Adrenal gland (tissue), 12 donors: Measurements from ENCODE around the gene MARCHF2. TPM values are rescaled to one million over a fixed set of nuclear protein-coding genes. Genes with fewer than 3 reads are reported as not detected.
"Not testable (repeated sequence)": the region's sequence is repeated elsewhere in the genome, so short reads cannot be mapped to it uniquely, and the experiment has no call there.

Experiments
- DNase-seq, 7 donors: peaks; one replicate each; pipeline ENCODE4 v3.0.0-alpha.2; 2019 to 2020
- H3K27ac ChIP-seq, 5 donors: fragments of 200-600 bp; sonication (generic) in 4 of 5; 1 replicate in 3 of 5; 2 replicates in 2 of 5; pipeline versions ENCODE4 v1.5.1 to v1.8.0; 2016 to 2020; ENCODE audit warnings: mild to moderate bottlenecking in 1 of 5
- H3K27me3 ChIP-seq: fragments of 200-600 bp; 2 replicates; pipeline ENCODE4 v1.8.0; 2021
- H3K36me3 ChIP-seq, 2 donors: fragments of 200-600 bp; replicated peaks in 1 of 2; 1 replicate in 1 of 2; 2 replicates in 1 of 2; pipeline versions ENCODE4 v1.5.1 to v1.8.0; 2018 to 2022
- H3K4me1 ChIP-seq, 2 donors: fragments of 200-600 bp; replicated peaks in 1 of 2; 1 replicate in 1 of 2; 2 replicates in 1 of 2; pipeline versions ENCODE4 v1.5.1 to v1.8.0; 2018 to 2021
- H3K4me3 ChIP-seq, 4 donors: fragments of 200-600 bp; sonication (generic) in 3 of 4; one replicate each; pipeline ENCODE4 v1.5.1; 2016 to 2018
- H3K9me3 ChIP-seq, 3 donors: fragments of 200-600 bp; sonication (generic) in 1 of 3; replicated peaks in 1 of 3; 1 replicate in 2 of 3; 2 replicates in 1 of 3; pipeline versions ENCODE4 v1.5.1 to v1.8.0; 2016 to 2021
- CTCF ChIP-seq, 6 experiments: fragments of 450-650 bp in 4 of 6; fragments of 200-600 bp in 2 of 6; sonication (generic) in 1 of 6; IDR thresholded peaks; 1 replicate in 5 of 6; 2 replicates in 1 of 6; pipeline versions ENCODE4 v1.5.1 to v1.8.0; 2016 to 2021; ENCODE audit warnings: antibody characterized with exemption in 6 of 6, mild to moderate bottlenecking in 2 of 6, moderate library complexity in 1 of 6
- POLR2A ChIP-seq, 2 donors: fragments of 450-650 bp; IDR thresholded peaks; one replicate each; pipeline ENCODE4 v1.6.1; 2017; ENCODE audit warnings: antibody characterized with exemption in 2 of 2, mild to moderate bottlenecking in 2 of 2, moderate library complexity in 1 of 2
- WGBS, 4 donors: extraction: QIAGEN DNeasy Blood & Tissue Kit in 2 of 4; methylation state at CpG; one replicate each; pipeline versions ENCODE4 v1.1.5 to v1.1.7; 2013 to 2017; 5-methylcytosine and 5-hydroxymethylcytosine counted together
- intact Hi-C, 2 donors: fragments of 100-400 bp; cut with DNase I; formaldehyde crosslinking; loops; one replicate each; pipeline versions ENCODE4 v1.14.1 to v1.15.0; 2022 to 2023
- polyA plus RNA-seq, 3 donors: library from polyadenylated mRNA; stranded (reverse); fragments of 200-250 nt in 2 of 3; fragments of 350-450 nt in 1 of 3; fragmentation: Illumina TruSeq in 1 of 3; extraction: RNeasy Lipid Tissue Mini Kit (QIAGEN cat#74804) in 1 of 3; gene quantifications; one replicate each; pipeline ENCODE4 v1.2.3, GENCODE V29; 2013 to 2014
- total RNA-seq, 9 donors: library from RNA; depleted of rRNA in 4 of 9; stranded (reverse); fragments of >200 nt in 4 of 9; fragments of 120-200 nt in 1 of 9; fragmentation: NEBNext Ultra II Directional in 1 of 9; extraction: Animal tissue kit (Norgen Biotek cat#: 25700) in 1 of 9; gene quantifications; one replicate each; pipeline versions ENCODE4 v1.1.0 to v1.2.4, GENCODE V29; 2013 to 2023
- donor health status: healthy with polysubstance abuse.
- donor health status: Bipolar disorder and iron deficiency.
- donor health status: DM: yes; HTN: yes; CAD: no.
- donor health status: DM: no; HTN: no; CAD: no.
- donor health status: DM: no; HTN: no; CAD: no.
- donor health status: DM: yes; HTN: yes; CAD: no.

Gene MARCHF2
- total and polyA plus RNA-seq, 12 donors = 13.1 to 200 (median 45.8) TPM

DNA sequence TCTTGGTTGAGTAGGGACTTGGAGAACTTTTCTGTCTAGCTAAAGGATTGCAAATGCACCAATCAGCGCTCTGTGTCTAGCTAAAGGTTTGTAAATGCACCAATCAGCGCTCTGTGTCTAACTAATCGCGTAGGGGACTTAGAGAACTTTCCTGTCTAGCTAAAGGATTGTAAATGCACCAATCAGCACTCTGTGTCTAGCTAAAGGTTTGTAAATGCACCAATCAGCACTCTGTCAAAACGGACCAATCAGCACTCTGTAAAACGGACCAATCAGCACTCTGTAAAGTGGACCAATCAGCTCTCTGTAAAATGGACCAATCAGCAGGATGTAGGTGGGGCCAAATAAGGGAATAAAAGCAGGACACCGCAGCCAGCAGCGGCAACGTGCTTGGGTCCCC is 26.7 kb upstream of the MARCHF2 start:
- H3K27me3 ChIP-seq, DNase-seq, intact Hi-C loops, H3K4me3 ChIP-seq, H3K9me3 ChIP-seq, H3K27ac ChIP-seq, H3K36me3 ChIP-seq: not testable (repeated sequence)
- WGBS, 4 donors = 80 to 96% (median 89%) methylated on average over 8 to 9 of the region's 9 CpGs
- peaks cover 6 to 11% of the 10 kb centered on the region in 2 donors for H3K4me1 ChIP-seq

- 73 to 96% (median 85%) methylated on average over 4 of the region's 4 CpGs for WGBS, 4 donors
- H3K4me1 ChIP-seq = peaks cover 12 to 17% of the 10 kb centered on the region in 2 donors
- no peaks in the 10 kb centered on the region for H3K36me3 ChIP-seq
- DNase-seq = no peak
- TF ChIP-seq POLR2A (IDR thresholded peaks at IDR 0.05) (no peak), CTCF (IDR thresholded peaks at IDR 0.05) (no peak)
- intact Hi-C loops = no loop called here
- no peaks in the 10 kb centered on the region for H3K27me3 ChIP-seq
- no peak overlapping the region for H3K27ac ChIP-seq
- no peaks in the 10 kb centered on the region for H3K9me3 ChIP-seq
- H3K4me3 ChIP-seq = no peak overlapping the region
Observed at GRCh38 chr19:8386990-8387389, 26.1 kb upstream of the MARCHF2 start.

GRCh38 chr19:8387688-8388611 is 25.2 kb upstream of the MARCHF2 start:
- Histone ChIP-seq H3K27ac (no peak overlapping the region), H3K4me3 (no peak overlapping the region), H3K4me1 (peaks cover 18 to 26% of the 10 kb centered on the region in 2 donors), H3K36me3 (no peaks in the 10 kb centered on the region), H3K27me3 (no peaks in the 10 kb centered on the region), H3K9me3 (no peaks in the 10 kb centered on the region)
- WGBS, 4 donors = 89 to 90% (median 90%) methylated on average over 16 of the region's 16 CpGs
- no peak for DNase-seq
- no peak for TF ChIP-seq CTCF (IDR thresholded peaks at IDR 0.05)
- no peak for TF ChIP-seq POLR2A (IDR thresholded peaks at IDR 0.05)
- intact Hi-C loops = no loop called here

GRCh38 chr19:8388612-8388958 is 24.5 kb upstream of the MARCHF2 start:
- H3K27ac ChIP-seq = peak overlapping the region in 1 of 5 donors; percentile 47
- H3K27me3 ChIP-seq = no peaks in the 10 kb centered on the region
- TF ChIP-seq POLR2A (IDR thresholded peaks at IDR 0.05) = no peak
- no peaks in the 10 kb centered on the region for H3K9me3 ChIP-seq
- H3K4me3 ChIP-seq = no peak overlapping the region
- H3K4me1 ChIP-seq = peaks cover 23 to 32% of the 10 kb centered on the region in 2 donors
- H3K36me3 ChIP-seq = no peaks in the 10 kb centered on the region
- intact Hi-C loops = no loop called here
- WGBS, 4 donors = 47 to 64% (median 57%) methylated on average over 2 of the region's 2 CpGs
- no peak for DNase-seq

DNA sequence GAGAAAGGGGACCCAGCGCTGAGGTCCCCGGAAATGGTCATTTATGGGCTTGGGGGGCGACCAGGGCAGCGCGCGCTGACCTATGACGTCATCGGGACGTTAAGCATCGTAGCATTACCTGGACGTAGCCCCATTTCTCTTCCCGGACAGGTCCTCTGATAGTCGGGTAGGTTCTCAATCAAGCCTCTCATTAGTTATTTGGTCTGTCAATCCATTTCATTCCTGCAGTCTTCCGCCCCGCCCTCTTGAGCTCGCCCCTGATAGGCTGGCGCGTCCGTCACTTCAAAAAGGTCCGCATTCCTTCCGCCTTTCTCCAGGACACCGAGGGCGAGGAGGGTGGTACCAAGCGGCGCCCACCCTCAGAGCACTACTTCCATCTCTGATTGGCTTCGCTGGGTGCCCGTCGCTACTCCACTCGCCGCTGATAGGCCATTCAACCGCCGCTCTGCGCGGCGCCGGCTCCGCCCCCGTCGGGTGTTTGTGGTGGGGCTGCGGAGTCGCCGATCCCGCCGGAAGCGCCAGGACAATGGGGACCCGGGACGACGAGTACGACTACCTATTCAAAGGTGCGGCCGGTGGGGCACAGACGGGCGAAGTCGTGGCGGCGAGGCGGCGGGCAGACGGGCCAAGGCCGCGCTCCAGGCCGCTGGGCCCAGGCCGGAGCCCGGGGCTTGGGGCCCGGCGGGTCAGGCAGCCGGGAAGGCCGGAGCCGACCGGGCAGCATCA is 23.1 kb upstream of the MARCHF2 start, which contains the start of gene RAB11B:
Gene RAB11B (plus strand): TSS at position 470 of the 726 bp plus-strand sequence. CDS start 57 bp downstream, at position 527.
- peak; percentile 99 to 100 (median 100) for DNase-seq
- WGBS, 4 donors = 0 to 1% (median 0%) methylated on average over 10 to 70 of the region's 70 CpGs
- intact Hi-C loops = no loop called here
- no peaks in the 10 kb centered on the region for H3K9me3 ChIP-seq
- H3K27ac ChIP-seq = peak within 1 kb of the TSS; percentile 97 to 100 (median 100)
- no peaks in the 10 kb centered on the region for H3K27me3 ChIP-seq
- H3K36me3 ChIP-seq = no peaks in the 10 kb centered on the region
- H3K4me3 ChIP-seq = peak within 1 kb of the TSS; percentile 44 to 94 (median 72)
- peaks cover 35 to 47% of the 10 kb centered on the region in 2 donors for H3K4me1 ChIP-seq
- TF ChIP-seq POLR2A (IDR thresholded peaks at IDR 0.05) = peak; percentile 85
- peak in 1 of 6 experiments; percentile 20 for TF ChIP-seq CTCF (IDR thresholded peaks at IDR 0.05)
